GM12865 (cell line): ENCODE results near the gene FAM78A.

ENCODE experiments used
- DNase-seq: peaks from one replicate; pipeline ENCODE4 v3.0.0; 2010; ENCODE audit warnings: low read depth
- H3K4me3 ChIP-seq: 2 replicates; pipeline ENCODE4 v1.5.1; 2011; ENCODE audit warnings: mild to moderate bottlenecking, low read depth, low read length, control low read depth
- TF ChIP-seq, protein P1 (sequence below): IDR thresholded peaks from 2 replicates; pipeline ENCODE4 v1.5.1; 2011; ENCODE audit warnings: low read length, control low read depth, low read depth, inconsistent platforms; ENCODE audit not compliant: insufficient read depth; ENCODE audit errors: missing control alignments

The FAM78A gene

GRCh38 chr9:131307974-131308373 is 31.7 kb upstream of the FAM78A start:
- DNase-seq, result no peak
- TF ChIP-seq, protein P1, sequence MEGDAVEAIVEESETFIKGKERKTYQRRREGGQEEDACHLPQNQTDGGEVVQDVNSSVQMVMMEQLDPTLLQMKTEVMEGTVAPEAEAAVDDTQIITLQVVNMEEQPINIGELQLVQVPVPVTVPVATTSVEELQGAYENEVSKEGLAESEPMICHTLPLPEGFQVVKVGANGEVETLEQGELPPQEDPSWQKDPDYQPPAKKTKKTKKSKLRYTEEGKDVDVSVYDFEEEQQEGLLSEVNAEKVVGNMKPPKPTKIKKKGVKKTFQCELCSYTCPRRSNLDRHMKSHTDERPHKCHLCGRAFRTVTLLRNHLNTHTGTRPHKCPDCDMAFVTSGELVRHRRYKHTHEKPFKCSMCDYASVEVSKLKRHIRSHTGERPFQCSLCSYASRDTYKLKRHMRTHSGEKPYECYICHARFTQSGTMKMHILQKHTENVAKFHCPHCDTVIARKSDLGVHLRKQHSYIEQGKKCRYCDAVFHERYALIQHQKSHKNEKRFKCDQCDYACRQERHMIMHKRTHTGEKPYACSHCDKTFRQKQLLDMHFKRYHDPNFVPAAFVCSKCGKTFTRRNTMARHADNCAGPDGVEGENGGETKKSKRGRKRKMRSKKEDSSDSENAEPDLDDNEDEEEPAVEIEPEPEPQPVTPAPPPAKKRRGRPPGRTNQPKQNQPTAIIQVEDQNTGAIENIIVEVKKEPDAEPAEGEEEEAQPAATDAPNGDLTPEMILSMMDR, result no peak
- H3K4me3 ChIP-seq, result no peak overlapping the region

DNA sequence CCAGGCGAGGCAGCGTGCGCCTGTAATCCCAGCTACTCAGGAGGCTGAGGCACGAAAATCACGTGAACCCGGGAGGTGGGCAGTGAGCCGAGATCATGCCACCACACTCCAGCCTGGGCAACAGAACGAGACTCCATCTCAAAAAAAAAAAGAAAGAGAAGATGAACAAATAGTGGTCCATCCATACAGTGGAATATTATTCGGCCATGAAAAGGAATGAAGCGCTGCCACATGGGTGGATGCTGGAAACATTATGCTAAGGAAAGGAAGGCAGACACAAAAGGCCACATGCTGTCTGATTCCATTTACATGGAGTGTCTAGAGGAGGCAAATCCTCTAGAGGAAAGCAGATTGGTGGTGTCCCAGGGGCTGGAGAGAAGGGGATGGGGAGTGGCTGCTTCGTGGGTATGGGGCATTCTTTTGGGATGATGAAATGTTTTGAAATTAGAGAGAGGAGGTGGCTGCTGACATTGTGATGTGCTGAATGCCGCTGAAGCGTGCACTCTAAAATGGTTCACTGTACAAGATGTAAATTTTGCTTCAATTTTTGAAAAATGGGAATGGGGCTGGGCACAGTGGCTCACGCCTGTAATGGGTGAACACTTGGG is 30.2 kb upstream of the FAM78A start:
- no peak for DNase-seq
- TF ChIP-seq, protein P1, result no peak
- no peak overlapping the region for H3K4me3 ChIP-seq

DNA sequence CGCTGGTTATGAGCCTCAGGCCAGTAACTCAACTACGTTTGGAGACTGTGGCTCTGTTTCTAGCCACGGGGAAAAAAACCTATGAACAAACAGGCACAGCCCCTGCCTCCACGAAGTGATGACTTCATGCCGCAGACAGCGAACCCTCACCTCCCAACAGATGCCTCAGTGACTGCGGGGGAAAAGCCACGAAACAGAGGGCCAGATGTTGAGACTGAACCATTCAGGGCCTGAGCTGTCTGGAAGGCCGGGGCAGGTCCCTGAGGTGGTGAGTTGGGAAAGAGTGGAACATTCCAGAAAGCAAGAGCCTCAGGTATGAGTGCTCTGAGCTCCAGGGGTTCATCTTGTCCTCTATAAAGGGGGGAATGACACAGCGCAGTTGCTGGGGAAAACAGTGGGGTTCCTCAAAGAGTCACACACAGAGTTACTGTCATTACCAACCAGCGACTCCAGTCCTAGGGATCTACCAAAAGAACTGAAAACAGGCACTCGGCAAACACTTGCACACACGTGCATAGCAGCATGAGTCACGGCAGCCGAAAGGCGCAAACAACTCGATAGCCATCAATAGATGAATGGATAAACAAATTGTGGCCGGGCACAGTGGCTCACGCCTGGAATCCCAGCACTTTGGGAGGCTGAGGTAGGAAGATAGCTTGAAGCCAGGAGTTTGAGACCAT is 28.5 kb upstream of the FAM78A start:
- no peak for DNase-seq
- no peak overlapping the region for H3K4me3 ChIP-seq
- TF ChIP-seq, protein P1, result no peak

- TF ChIP-seq, protein P1, result no peak
- no peak overlapping the region for H3K4me3 ChIP-seq
- no peak for DNase-seq
These were observed 27.3 kb upstream of the FAM78A start for GRCh38 chr9:131303381-131304321.

GRCh38 chr9:131302244-131303075 is 26.1 kb upstream of the FAM78A start:
- H3K4me3 ChIP-seq, result no peak overlapping the region
- DNase-seq, result no peak
- TF ChIP-seq, protein P1, result no peak

DNA sequence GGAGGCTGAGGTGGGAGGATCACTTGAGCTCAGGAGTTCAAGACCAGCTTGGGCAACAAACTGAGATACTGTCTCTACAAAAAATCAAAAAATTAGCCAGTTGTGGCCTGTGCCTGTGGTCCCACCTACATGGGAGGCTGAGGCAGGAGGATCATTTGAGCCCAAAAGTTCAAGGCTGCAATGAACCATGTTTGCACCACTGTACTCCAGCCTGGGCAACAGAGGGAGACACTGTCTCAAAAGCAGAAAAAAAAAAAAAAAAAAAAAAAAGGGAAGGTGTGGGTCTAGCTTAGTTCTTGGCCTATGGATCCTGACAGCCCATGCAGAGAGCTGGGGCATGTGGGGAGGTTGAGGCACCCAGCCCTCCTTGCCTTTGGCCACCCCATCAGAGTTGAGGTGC is 24.1 kb upstream of the FAM78A start:
- no peak overlapping the region for H3K4me3 ChIP-seq
- DNase-seq, result no peak
- TF ChIP-seq, protein P1, result no peak
